ENCODE data around the gene CASP1. TPM values are rescaled to one million over a fixed set of nuclear protein-coding genes. Genes with fewer than 3 reads are reported as not detected.
A peak's percentile ranks its signal among the peaks of the same experiment; 100 is the strongest.
"Not testable (repeated sequence)": the region's sequence is repeated elsewhere in the genome, so short reads cannot be mapped to it uniquely, and the experiment has no call there.

Gene CASP1
- total RNA-seq = 10 to 100 TPM in 2 of 4 donors, 1 to 10 TPM in 2; 2.7 to 18.9 (median 9.2) TPM

GRCh38 chr11:105034813-105035620, at the start of gene CASP1:
Gene CASP1 (minus strand): TSS chr11:105035144. CDS start chr11:105035113, 31 bp downstream.
- no peaks in the 10 kb centered on the region for H3K9me3 ChIP-seq
- WGBS, 2 donors = 53 to 74% methylated on average over 3 of the region's 3 CpGs
- TF ChIP-seq POLR2A (IDR thresholded peaks at IDR 0.05) = peak in 1 of 2 donors; percentile 22
- no peak for TF ChIP-seq CTCF (IDR thresholded peaks at IDR 0.05)
- no peak for DNase-seq
- no peaks in the 10 kb centered on the region for H3K27me3 ChIP-seq
- no peaks in the 10 kb centered on the region for H3K4me1 ChIP-seq
- H3K27ac ChIP-seq = peak within 1 kb of the TSS in 2 of 3 donors; percentile 15 to 43
- intact Hi-C loops (cut with DNase I) = no loop called here
- H3K4me3 ChIP-seq (replicated peaks in 1 of 3) = peak within 1 kb of the TSS in 1 of 3 donors; percentile 14
- no peaks in the 10 kb centered on the region for H3K36me3 ChIP-seq

GRCh38 chr11:105081412-105082150, 46.6 kb upstream of the CASP1 start:
- TF ChIP-seq CTCF (IDR thresholded peaks at IDR 0.05) (no peak), POLR2A (IDR thresholded peaks at IDR 0.05) (no peak)
- WGBS, 2 donors = 73 to 85% methylated on average over 2 to 5 of the region's 5 CpGs
- no peak for DNase-seq
- intact Hi-C loops (cut with DNase I) = no loop called here
- H3K4me3 ChIP-seq (replicated peaks in 1 of 3) = no peak overlapping the region
- H3K36me3 ChIP-seq = no peaks in the 10 kb centered on the region
- no peak overlapping the region for H3K27ac ChIP-seq
- H3K4me1 ChIP-seq = no peaks in the 10 kb centered on the region
- H3K27me3 ChIP-seq = no peaks in the 10 kb centered on the region
- no peaks in the 10 kb centered on the region for H3K9me3 ChIP-seq

- H3K36me3 ChIP-seq; H3K4me1 ChIP-seq; DNase-seq; H3K9me3 ChIP-seq; H3K27me3 ChIP-seq; H3K27ac ChIP-seq; intact Hi-C loops (cut with DNase I); H3K4me3 ChIP-seq (replicated peaks in 1 of 3): not testable (repeated sequence)
- WGBS, 2 donors = 62% methylated on average over 6 of the region's 6 CpGs
Observed at GRCh38 chr11:105080171-105080906, 45.4 kb upstream of the CASP1 start.

- DNase-seq = no peak
- H3K4me1 ChIP-seq = no peaks in the 10 kb centered on the region
- no peak overlapping the region for H3K27ac ChIP-seq
- 95% methylated on average over 3 of the region's 3 CpGs for WGBS, 2 donors
- H3K4me3 ChIP-seq (replicated peaks in 1 of 3) = no peak overlapping the region
- H3K27me3 ChIP-seq = no peaks in the 10 kb centered on the region
- intact Hi-C loops (cut with DNase I) = no loop called here
- no peak for TF ChIP-seq CTCF (IDR thresholded peaks at IDR 0.05)
- no peak for TF ChIP-seq POLR2A (IDR thresholded peaks at IDR 0.05)
- no peaks in the 10 kb centered on the region for H3K9me3 ChIP-seq
- H3K36me3 ChIP-seq = no peaks in the 10 kb centered on the region
Observed at GRCh38 chr11:105078283-105078682, 43.3 kb upstream of the CASP1 start.

GRCh38 chr11:105077141-105077790, 42.3 kb upstream of the CASP1 start:
- H3K27me3 ChIP-seq; H3K4me3 ChIP-seq (replicated peaks in 1 of 3); intact Hi-C loops (cut with DNase I); DNase-seq; H3K4me1 ChIP-seq; H3K27ac ChIP-seq; H3K9me3 ChIP-seq; H3K36me3 ChIP-seq: not testable (repeated sequence)
- 81 to 90% methylated on average over 4 of the region's 4 CpGs for WGBS, 2 donors
